HUES6 (cell line): ENCODE results near the gene NOTCH2.

Source experiments
- H3K27ac ChIP-seq: 2 replicates; pipeline ENCODE4 v1.7.0; 2013; ENCODE audit warnings: low read depth, mild to moderate bottlenecking, low read length, inconsistent platforms
- H3K27me3 ChIP-seq: 2 replicates; pipeline ENCODE4 v1.6.1; 2013; ENCODE audit warnings: low read length; ENCODE audit not compliant: control insufficient read depth, insufficient read depth
- H3K36me3 ChIP-seq: 2 replicates; pipeline ENCODE4 v1.6.1; 2013; ENCODE audit warnings: low read length; ENCODE audit not compliant: control insufficient read depth, insufficient read depth
- H3K4me1 ChIP-seq: 2 replicates; pipeline ENCODE4 v1.6.1; 2013; ENCODE audit warnings: low read length; ENCODE audit not compliant: control insufficient read depth, insufficient read depth
- H3K4me3 ChIP-seq: 2 replicates; pipeline ENCODE4 v1.5.1; 2013; ENCODE audit warnings: low read depth, low read length
- H3K9ac ChIP-seq: one replicate; pipeline ENCODE4 v1.6.1; 2013; ENCODE audit warnings: mild to moderate bottlenecking, low read length
- H3K9me3 ChIP-seq: 2 replicates; pipeline ENCODE4 v1.6.1; 2013; ENCODE audit warnings: low read depth, low read length; ENCODE audit not compliant: control insufficient read depth, insufficient read depth

NOTCH2 gene

GRCh38 chr1:119870917-119871596 is 198.4 kb downstream of the NOTCH2 start:
- H3K9me3 ChIP-seq, result no peaks in the 10 kb centered on the region
- H3K9ac ChIP-seq, result no peak overlapping the region
- no peaks in the 10 kb centered on the region for H3K27me3 ChIP-seq
- H3K36me3 ChIP-seq, result no peaks in the 10 kb centered on the region
- no peak overlapping the region for H3K27ac ChIP-seq
- H3K4me3 ChIP-seq, result no peak overlapping the region
- peaks cover 6% of the 10 kb centered on the region; the same call in 1 of the 2 replicates for H3K4me1 ChIP-seq

- Histone ChIP-seq H3K27me3 (no peaks in the 10 kb centered on the region), H3K9me3 (no peaks in the 10 kb centered on the region), H3K4me1 (peaks cover 6% of the 10 kb centered on the region; the same call in 1 of the 2 replicates), H3K36me3 (no peaks in the 10 kb centered on the region), H3K4me3 (no peak overlapping the region), H3K27ac (no peak overlapping the region), H3K9ac (no peak overlapping the region)
Observed at GRCh38 chr1:119869995-119870394, 199.5 kb downstream of the NOTCH2 start.

DNA sequence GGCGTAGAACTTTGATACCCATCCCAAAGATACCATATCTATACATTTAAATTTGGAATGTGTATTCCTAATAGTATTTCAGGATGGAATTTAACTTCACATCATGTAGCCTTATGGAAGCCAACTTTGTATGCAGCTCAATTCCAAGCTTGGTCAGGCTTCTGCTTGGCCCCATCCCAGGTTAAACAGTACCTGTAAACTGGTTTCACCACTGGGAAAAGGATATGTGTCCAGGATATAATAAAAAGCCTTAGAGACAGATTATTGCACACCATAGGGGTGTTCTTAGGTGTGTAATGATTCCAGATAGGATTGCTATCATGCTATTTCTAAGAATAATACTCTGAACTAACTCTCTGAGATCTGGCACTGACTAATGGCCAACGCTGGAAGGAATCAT is 201.3 kb downstream of the NOTCH2 start:
- peaks cover 6% of the 10 kb centered on the region; the same call in 1 of the 2 replicates for H3K4me1 ChIP-seq
- H3K27ac ChIP-seq, result no peak overlapping the region
- H3K4me3 ChIP-seq, result no peak overlapping the region
- H3K9ac ChIP-seq, result no peak overlapping the region
- H3K9me3 ChIP-seq, result no peaks in the 10 kb centered on the region
- no peaks in the 10 kb centered on the region for H3K36me3 ChIP-seq
- no peaks in the 10 kb centered on the region for H3K27me3 ChIP-seq

- H3K9me3 ChIP-seq, result no peaks in the 10 kb centered on the region
- peaks cover 5% of the 10 kb centered on the region; the same call in 1 of the 2 replicates for H3K4me1 ChIP-seq
- H3K27me3 ChIP-seq, result no peaks in the 10 kb centered on the region
- H3K36me3 ChIP-seq, result no peaks in the 10 kb centered on the region
- H3K9ac ChIP-seq, result no peak overlapping the region
- H3K27ac ChIP-seq, result no peak overlapping the region
- no peak overlapping the region for H3K4me3 ChIP-seq
Observed at GRCh38 chr1:119866451-119866850, 203.0 kb downstream of the NOTCH2 start.

DNA sequence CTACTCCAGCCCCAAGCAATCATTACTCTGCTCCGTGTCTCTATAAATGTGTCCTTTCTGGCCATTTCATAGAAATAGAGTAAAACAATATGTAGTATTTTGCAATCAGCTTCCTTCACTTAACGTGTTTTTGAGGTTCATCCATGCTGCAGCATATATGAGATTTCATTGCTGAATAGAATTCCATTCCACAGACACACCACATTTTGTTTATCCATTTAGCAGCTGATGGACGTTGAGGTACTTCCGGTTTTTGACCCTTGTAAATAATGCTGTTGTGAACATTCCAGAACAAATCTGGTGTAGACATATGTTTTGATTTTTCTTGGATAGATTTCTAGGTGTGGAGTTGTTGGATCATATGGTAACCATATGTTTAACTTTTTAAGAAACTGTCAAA is 203.8 kb downstream of the NOTCH2 start:
- H3K4me1 ChIP-seq, result no peaks in the 10 kb centered on the region
- H3K27ac ChIP-seq, result no peak overlapping the region
- H3K9me3 ChIP-seq, result no peaks in the 10 kb centered on the region
- no peak overlapping the region for H3K9ac ChIP-seq
- H3K4me3 ChIP-seq, result no peak overlapping the region
- H3K36me3 ChIP-seq, result no peaks in the 10 kb centered on the region
- H3K27me3 ChIP-seq, result no peaks in the 10 kb centered on the region

- H3K36me3 ChIP-seq, result no peaks in the 10 kb centered on the region
- H3K27ac ChIP-seq, result no peak overlapping the region
- H3K9ac ChIP-seq, result no peak overlapping the region
- no peak overlapping the region for H3K4me3 ChIP-seq
- H3K27me3 ChIP-seq, result no peaks in the 10 kb centered on the region
- no peaks in the 10 kb centered on the region for H3K4me1 ChIP-seq
- H3K9me3 ChIP-seq, result no peaks in the 10 kb centered on the region
Observed at GRCh38 chr1:119862276-119862675, 207.2 kb downstream of the NOTCH2 start.
